ENCODE measurements around the gene ROBO4.
A peak's percentile ranks its signal among the peaks of the same experiment; 100 is the strongest.

Gene ROBO4

GRCh38 chr11:124918950-124919349 is 21.3 kb upstream of the ROBO4 start, which contains the start of gene HEPN1:
TSS of gene HEPN1 (plus strand) at chr11:124919250.
- no peak for DNase-seq (ENCODE audit: low read depth)

- no peak for DNase-seq (ENCODE audit: low read depth)
Measured at GRCh38 chr11:124917115-124917637, 19.5 kb upstream of the ROBO4 start.

GRCh38 chr11:124916370-124916710 is 18.7 kb upstream of the ROBO4 start:
- no peak for DNase-seq (ENCODE audit: low read depth)

GRCh38 chr11:124915541-124916369 is 18.1 kb upstream of the ROBO4 start:
- no peak for DNase-seq (ENCODE audit: low read depth)

- no peak for DNase-seq (ENCODE audit: low read depth)
Measured at GRCh38 chr11:124902616-124903015, 5.0 kb upstream of the ROBO4 start.

- DNase-seq (ENCODE audit: low read depth): peak; percentile 81
Measured at GRCh38 chr11:124900464-124900863, 2.8 kb upstream of the ROBO4 start.

- DNase-seq (ENCODE audit: low read depth): no peak
Measured at GRCh38 chr11:124899383-124900145, 1.9 kb upstream of the ROBO4 start.

GRCh38 chr11:124898711-124899110 is 1.0 kb upstream of the ROBO4 start:
- no peak for DNase-seq (ENCODE audit: low read depth)

GRCh38 chr11:124898263-124898680 is 607 bp upstream of the ROBO4 start:
- peak; percentile 79 for DNase-seq (ENCODE audit: low read depth)

- DNase-seq (ENCODE audit: low read depth): no peak
Measured at GRCh38 chr11:124896821-124897391, 759 bp downstream of the ROBO4 start.

- no peak for DNase-seq (ENCODE audit: low read depth)
Measured at GRCh38 chr11:124896071-124896750, 1.5 kb downstream of the ROBO4 start.

- no peak for DNase-seq (ENCODE audit: low read depth)
Measured at GRCh38 chr11:124895471-124895971, 2.1 kb downstream of the ROBO4 start.

GRCh38 chr11:124894606-124895430 is 2.8 kb downstream of the ROBO4 start:
- DNase-seq (ENCODE audit: low read depth): no peak

- no peak for DNase-seq (ENCODE audit: low read depth)
Measured at GRCh38 chr11:124893781-124894401, 3.8 kb downstream of the ROBO4 start.

GRCh38 chr11:124892750-124893454 is 4.8 kb downstream of the ROBO4 start:
- no peak for DNase-seq (ENCODE audit: low read depth)

- no peak for DNase-seq (ENCODE audit: low read depth)
Measured at GRCh38 chr11:124892146-124892545, 5.5 kb downstream of the ROBO4 start.

- DNase-seq (ENCODE audit: low read depth): no peak
Measured at GRCh38 chr11:124891373-124891861, 6.2 kb downstream of the ROBO4 start.

- DNase-seq (ENCODE audit: low read depth): no peak
Measured at GRCh38 chr11:124890683-124891372, 6.8 kb downstream of the ROBO4 start.

- DNase-seq (ENCODE audit: low read depth): no peak
Measured at GRCh38 chr11:124890151-124890550, 7.5 kb downstream of the ROBO4 start.
